ENCODE data around the gene NFATC1.
A peak's percentile ranks its signal among the peaks of the same experiment; 100 is the strongest.

The NFATC1 gene

GRCh38 chr18:79395761-79396404, at the start of gene NFATC1:
TSS of gene NFATC1 (plus strand) at chr18:79395930. CDS start at chr18:79396225, 295 bp downstream.
- TF ChIP-seq, protein P1, sequence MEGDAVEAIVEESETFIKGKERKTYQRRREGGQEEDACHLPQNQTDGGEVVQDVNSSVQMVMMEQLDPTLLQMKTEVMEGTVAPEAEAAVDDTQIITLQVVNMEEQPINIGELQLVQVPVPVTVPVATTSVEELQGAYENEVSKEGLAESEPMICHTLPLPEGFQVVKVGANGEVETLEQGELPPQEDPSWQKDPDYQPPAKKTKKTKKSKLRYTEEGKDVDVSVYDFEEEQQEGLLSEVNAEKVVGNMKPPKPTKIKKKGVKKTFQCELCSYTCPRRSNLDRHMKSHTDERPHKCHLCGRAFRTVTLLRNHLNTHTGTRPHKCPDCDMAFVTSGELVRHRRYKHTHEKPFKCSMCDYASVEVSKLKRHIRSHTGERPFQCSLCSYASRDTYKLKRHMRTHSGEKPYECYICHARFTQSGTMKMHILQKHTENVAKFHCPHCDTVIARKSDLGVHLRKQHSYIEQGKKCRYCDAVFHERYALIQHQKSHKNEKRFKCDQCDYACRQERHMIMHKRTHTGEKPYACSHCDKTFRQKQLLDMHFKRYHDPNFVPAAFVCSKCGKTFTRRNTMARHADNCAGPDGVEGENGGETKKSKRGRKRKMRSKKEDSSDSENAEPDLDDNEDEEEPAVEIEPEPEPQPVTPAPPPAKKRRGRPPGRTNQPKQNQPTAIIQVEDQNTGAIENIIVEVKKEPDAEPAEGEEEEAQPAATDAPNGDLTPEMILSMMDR (IDR thresholded peaks at IDR 0.05) = no peak
- H3K36me3 ChIP-seq = no peaks in the 10 kb centered on the region
- H3K4me3 ChIP-seq (ENCODE audit: low read depth in 1 of 2, low read length in 1 of 2) = peak within 1 kb of the TSS; percentile 12 to 57
- no peaks in the 10 kb centered on the region for H3K9me3 ChIP-seq
- H3K4me1 ChIP-seq (ENCODE audit: control insufficient read depth in 1 of 2, insufficient read depth in 1 of 2, low read depth in 1 of 2, low read length in 1 of 2) = peaks cover 11 to 36% of the 10 kb centered on the region in 2 experiments
- peaks cover 99% of the 10 kb centered on the region for H3K27me3 ChIP-seq
- H3K27ac ChIP-seq = no peak within 1 kb of the TSS

DNA sequence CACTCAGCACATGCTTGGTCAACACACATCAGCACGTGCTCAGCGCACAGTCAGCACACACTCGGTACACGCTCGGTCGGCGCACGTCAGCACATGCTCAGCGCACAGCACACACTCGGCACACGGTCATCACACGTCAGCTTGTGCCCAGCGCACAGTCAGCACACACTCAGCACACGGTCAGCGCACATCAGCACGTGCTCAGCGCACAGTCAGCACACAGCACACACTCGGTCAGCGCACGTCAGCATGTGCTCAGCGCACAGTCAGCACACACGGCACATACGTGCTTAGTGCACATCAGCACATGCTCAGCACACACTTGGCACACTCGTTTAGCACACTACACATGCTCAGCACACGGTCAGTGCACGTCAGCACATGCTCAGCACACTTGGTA, 49.7 kb upstream of the NFATC1 start:
- no peak overlapping the region for H3K27ac ChIP-seq

DNA sequence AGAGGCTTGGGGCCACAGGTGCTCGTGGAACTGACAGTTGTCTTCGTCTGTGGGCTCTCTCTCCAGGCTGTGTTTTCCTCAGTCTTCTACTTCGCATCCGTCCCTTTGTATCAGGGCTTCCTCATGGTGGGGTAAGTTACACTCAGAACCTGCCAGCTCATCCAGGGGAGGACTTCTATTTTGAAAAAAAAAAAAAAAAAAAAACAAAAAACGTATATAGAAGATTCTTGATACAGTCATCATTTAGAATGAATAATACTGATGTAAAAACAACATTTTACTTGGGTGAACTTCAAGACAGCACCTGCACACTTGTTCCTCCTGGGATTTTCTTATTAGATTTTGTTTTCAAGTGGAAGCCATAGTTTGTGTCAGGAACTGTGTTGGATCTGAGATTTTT, 47.7 kb upstream of the NFATC1 start:
- Histone ChIP-seq H3K36me3 (peaks cover 85% of the 10 kb centered on the region), H3K4me3 (ENCODE audit: low read depth in 1 of 2, low read length in 1 of 2) (no peak overlapping the region), H3K9me3 (no peaks in the 10 kb centered on the region), H3K27ac (no peak overlapping the region), H3K27me3 (no peaks in the 10 kb centered on the region), H3K4me1 (ENCODE audit: control insufficient read depth in 1 of 2, insufficient read depth in 1 of 2, low read depth in 1 of 2, low read length in 1 of 2) (no peaks in the 10 kb centered on the region)
- TF ChIP-seq, protein P1 (IDR thresholded peaks at IDR 0.05) = no peak

More for the DNA sequence above, 49.7 kb upstream of the NFATC1 start:
- H3K4me1 ChIP-seq (ENCODE audit: control insufficient read depth in 1 of 2, insufficient read depth in 1 of 2, low read depth in 1 of 2, low read length in 1 of 2) = no peaks in the 10 kb centered on the region
- H3K4me3 ChIP-seq (ENCODE audit: low read depth in 1 of 2, low read length in 1 of 2) = no peak overlapping the region
- TF ChIP-seq, protein P1 (IDR thresholded peaks at IDR 0.05) = no peak
- no peaks in the 10 kb centered on the region for H3K9me3 ChIP-seq
- peaks cover 75% of the 10 kb centered on the region for H3K36me3 ChIP-seq
- H3K27me3 ChIP-seq = no peaks in the 10 kb centered on the region

DNA sequence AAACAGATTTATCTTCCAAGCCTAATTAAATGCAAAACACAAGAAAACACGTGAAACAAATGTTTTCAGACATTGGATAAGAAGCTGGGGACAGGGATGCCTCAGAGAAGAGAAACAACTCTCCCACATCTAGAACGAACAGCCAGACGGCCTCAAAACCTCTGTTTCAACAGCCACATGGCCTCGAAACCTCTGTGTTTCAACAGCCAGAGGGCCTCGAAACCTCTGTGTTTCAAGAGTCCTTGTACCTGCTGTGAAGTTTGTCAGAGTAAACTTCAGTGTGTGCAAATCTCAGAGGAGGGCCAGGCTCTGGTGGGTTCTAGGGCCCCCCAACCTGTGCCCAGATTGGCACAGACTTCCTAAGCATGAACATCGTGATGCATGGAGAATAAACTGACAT, 43.3 kb upstream of the NFATC1 start:
- Histone ChIP-seq H3K36me3 (peaks cover 49% of the 10 kb centered on the region), H3K27me3 (no peaks in the 10 kb centered on the region), H3K4me3 (ENCODE audit: low read depth in 1 of 2, low read length in 1 of 2) (no peak overlapping the region), H3K9me3 (no peaks in the 10 kb centered on the region), H3K4me1 (ENCODE audit: control insufficient read depth in 1 of 2, insufficient read depth in 1 of 2, low read depth in 1 of 2, low read length in 1 of 2) (no peaks in the 10 kb centered on the region), H3K27ac (no peak overlapping the region)
- TF ChIP-seq, protein P1 (IDR thresholded peaks at IDR 0.05) = no peak

DNA sequence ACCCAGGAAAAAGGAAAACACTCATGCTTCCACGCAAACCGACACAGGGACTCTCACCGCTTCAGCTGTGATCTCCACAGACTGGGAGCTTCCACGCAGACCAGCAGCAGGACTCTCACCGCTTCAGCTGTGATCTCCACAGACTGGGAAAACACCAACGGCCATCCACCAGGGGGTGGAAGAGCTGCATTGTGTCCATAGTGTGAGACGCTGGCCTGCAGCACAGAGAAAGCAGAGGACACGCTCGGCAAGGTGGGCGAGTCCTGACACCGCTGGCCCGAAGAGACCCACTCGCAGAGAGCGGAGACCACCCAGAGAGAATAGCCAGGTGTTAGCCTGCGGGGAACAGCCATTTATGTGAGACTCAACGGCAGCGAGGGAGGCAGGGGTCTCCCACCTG, 42.5 kb upstream of the NFATC1 start:
- TF ChIP-seq, protein P1 (IDR thresholded peaks at IDR 0.05) = no peak
- no peaks in the 10 kb centered on the region for H3K27me3 ChIP-seq
- no peak overlapping the region for H3K4me3 ChIP-seq (ENCODE audit: low read depth in 1 of 2, low read length in 1 of 2)
- peaks cover 41% of the 10 kb centered on the region for H3K36me3 ChIP-seq
- H3K27ac ChIP-seq = no peak overlapping the region
- H3K9me3 ChIP-seq = no peaks in the 10 kb centered on the region
- H3K4me1 ChIP-seq (ENCODE audit: control insufficient read depth in 1 of 2, insufficient read depth in 1 of 2, low read depth in 1 of 2, low read length in 1 of 2) = no peaks in the 10 kb centered on the region
